ENCODE data around the gene ASB1.

ASB1 gene

GRCh38 chr2:238428866-238429265 is 2.1 kb downstream of the ASB1 start:
- H4K20me1 ChIP-seq (ENCODE audit: low read depth, low read length) = peaks cover 3% of the 10 kb centered on the region; the same call in 1 of the 2 replicates
- no peaks in the 10 kb centered on the region for H3K27me3 ChIP-seq (ENCODE audit: low read length)
- H3K4me2 ChIP-seq (ENCODE audit: low read depth, low read length, poor library complexity, severe bottlenecking) = no peak overlapping the region
- no peak overlapping the region for H3K27ac ChIP-seq (ENCODE audit: low read depth, low read length)
- H3F3A ChIP-seq (ENCODE audit: insufficient read depth) = 0 out of 2 replicates have a peak, but pooled peaks cover 3% of the 10 kb centered on the region
- no peak for TF ChIP-seq EZH2phosphoT487 (conservative IDR thresholded peaks at IDR 0.05; ENCODE audit: low read length)
- TF ChIP-seq, protein P1, sequence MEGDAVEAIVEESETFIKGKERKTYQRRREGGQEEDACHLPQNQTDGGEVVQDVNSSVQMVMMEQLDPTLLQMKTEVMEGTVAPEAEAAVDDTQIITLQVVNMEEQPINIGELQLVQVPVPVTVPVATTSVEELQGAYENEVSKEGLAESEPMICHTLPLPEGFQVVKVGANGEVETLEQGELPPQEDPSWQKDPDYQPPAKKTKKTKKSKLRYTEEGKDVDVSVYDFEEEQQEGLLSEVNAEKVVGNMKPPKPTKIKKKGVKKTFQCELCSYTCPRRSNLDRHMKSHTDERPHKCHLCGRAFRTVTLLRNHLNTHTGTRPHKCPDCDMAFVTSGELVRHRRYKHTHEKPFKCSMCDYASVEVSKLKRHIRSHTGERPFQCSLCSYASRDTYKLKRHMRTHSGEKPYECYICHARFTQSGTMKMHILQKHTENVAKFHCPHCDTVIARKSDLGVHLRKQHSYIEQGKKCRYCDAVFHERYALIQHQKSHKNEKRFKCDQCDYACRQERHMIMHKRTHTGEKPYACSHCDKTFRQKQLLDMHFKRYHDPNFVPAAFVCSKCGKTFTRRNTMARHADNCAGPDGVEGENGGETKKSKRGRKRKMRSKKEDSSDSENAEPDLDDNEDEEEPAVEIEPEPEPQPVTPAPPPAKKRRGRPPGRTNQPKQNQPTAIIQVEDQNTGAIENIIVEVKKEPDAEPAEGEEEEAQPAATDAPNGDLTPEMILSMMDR (IDR thresholded peaks at IDR 0.05; ENCODE audit: insufficient read depth, low read length, poor library complexity, severe bottlenecking) = no peak
- H3K79me2 ChIP-seq (ENCODE audit: insufficient read depth, low read length) = peaks cover 64% of the 10 kb centered on the region
- H3K4me3 ChIP-seq (ENCODE audit: insufficient read depth, low read length, poor library complexity, severe bottlenecking) = no peak overlapping the region
- no peaks in the 10 kb centered on the region for H3K36me3 ChIP-seq (ENCODE audit: low read length)
- H3K9me2 ChIP-seq (replicated peaks; ENCODE audit: insufficient read depth, low read length) = no peaks in the 10 kb centered on the region
- H2AFZ ChIP-seq (ENCODE audit: low read depth, low read length, severe bottlenecking) = no peak overlapping the region
- no peak overlapping the region for H3K9ac ChIP-seq (ENCODE audit: low read length)
- no peaks in the 10 kb centered on the region for H3K9me3 ChIP-seq (ENCODE audit: insufficient read depth, low read length)

DNA sequence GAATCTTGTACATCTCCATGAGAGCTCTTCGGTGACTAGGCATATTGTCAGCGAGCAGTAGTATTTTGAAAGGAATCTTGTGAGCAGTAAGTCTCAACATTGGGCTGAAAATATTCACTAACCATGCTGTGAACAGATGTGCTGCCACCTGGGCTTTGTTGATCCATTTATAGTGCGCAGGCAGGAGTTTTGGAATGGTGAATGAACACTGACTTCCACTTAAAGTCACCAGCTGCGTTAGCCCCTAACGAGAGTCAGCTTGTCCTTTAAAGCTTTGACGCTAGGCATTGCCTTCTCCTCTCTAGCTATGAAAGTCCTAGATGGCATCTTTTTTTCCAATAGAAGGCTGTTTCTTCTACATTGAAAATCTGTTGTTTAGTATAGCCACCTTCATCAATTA is 4.1 kb downstream of the ASB1 start:
- Histone ChIP-seq H3K27ac (ENCODE audit: low read depth, low read length) (no peak overlapping the region), H3K36me3 (ENCODE audit: low read length) (no peaks in the 10 kb centered on the region), H4K20me1 (ENCODE audit: low read depth, low read length) (peaks cover 3% of the 10 kb centered on the region; the same call in 1 of the 2 replicates), H3K9ac (ENCODE audit: low read length) (no peak overlapping the region), H3K9me3 (ENCODE audit: insufficient read depth, low read length) (no peaks in the 10 kb centered on the region), H3K9me2 (replicated peaks; ENCODE audit: insufficient read depth, low read length) (no peaks in the 10 kb centered on the region), H3K27me3 (ENCODE audit: low read length) (no peaks in the 10 kb centered on the region), H2AFZ (ENCODE audit: low read depth, low read length, severe bottlenecking) (no peak overlapping the region), H3K4me3 (ENCODE audit: insufficient read depth, low read length, poor library complexity, severe bottlenecking) (no peak overlapping the region), H3K4me2 (ENCODE audit: low read depth, low read length, poor library complexity, severe bottlenecking) (no peak overlapping the region), H3F3A (ENCODE audit: insufficient read depth) (no peaks in the 10 kb centered on the region), H3K79me2 (ENCODE audit: insufficient read depth, low read length) (peaks cover 70% of the 10 kb centered on the region)
- no peak for TF ChIP-seq EZH2phosphoT487 (conservative IDR thresholded peaks at IDR 0.05; ENCODE audit: low read length)
- TF ChIP-seq, protein P1 (IDR thresholded peaks at IDR 0.05; ENCODE audit: insufficient read depth, low read length, poor library complexity, severe bottlenecking) = no peak

DNA sequence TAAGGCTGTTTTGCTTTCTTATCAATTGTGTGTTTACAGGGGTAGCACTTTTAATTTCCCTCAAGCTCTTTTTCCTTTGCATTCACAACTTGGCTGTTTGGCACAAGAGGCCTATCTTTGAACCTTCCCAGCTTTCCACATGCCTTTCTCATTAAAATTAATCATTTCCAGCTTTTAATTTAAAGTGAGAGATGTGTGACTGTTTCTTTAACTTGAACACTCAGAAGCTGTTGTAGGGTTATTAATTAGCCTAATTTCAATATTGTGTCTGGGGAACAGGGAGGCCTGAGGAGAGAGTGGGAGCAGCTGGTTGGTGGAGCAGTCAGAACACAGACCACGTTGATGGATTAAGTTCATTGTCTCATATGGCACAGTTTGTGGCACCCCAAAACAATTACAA is 4.7 kb downstream of the ASB1 start:
- H3K9me2 ChIP-seq (replicated peaks; ENCODE audit: insufficient read depth, low read length) = no peaks in the 10 kb centered on the region
- H3F3A ChIP-seq (ENCODE audit: insufficient read depth) = no peaks in the 10 kb centered on the region
- no peak overlapping the region for H3K4me2 ChIP-seq (ENCODE audit: low read depth, low read length, poor library complexity, severe bottlenecking)
- H3K27me3 ChIP-seq (ENCODE audit: low read length) = no peaks in the 10 kb centered on the region
- TF ChIP-seq, protein P1 (IDR thresholded peaks at IDR 0.05; ENCODE audit: insufficient read depth, low read length, poor library complexity, severe bottlenecking) = no peak
- TF ChIP-seq EZH2phosphoT487 (conservative IDR thresholded peaks at IDR 0.05; ENCODE audit: low read length) = no peak
- H3K27ac ChIP-seq (ENCODE audit: low read depth, low read length) = no peak overlapping the region
- no peaks in the 10 kb centered on the region for H3K9me3 ChIP-seq (ENCODE audit: insufficient read depth, low read length)
- H3K79me2 ChIP-seq (ENCODE audit: insufficient read depth, low read length) = peaks cover 70% of the 10 kb centered on the region
- H3K9ac ChIP-seq (ENCODE audit: low read length) = no peak overlapping the region
- H3K36me3 ChIP-seq (ENCODE audit: low read length) = peaks cover under 1% of the 10 kb centered on the region; the same call in 1 of the 2 replicates
- H3K4me3 ChIP-seq (ENCODE audit: insufficient read depth, low read length, poor library complexity, severe bottlenecking) = no peak overlapping the region
- peaks cover 3% of the 10 kb centered on the region; the same call in 1 of the 2 replicates for H4K20me1 ChIP-seq (ENCODE audit: low read depth, low read length)
- H2AFZ ChIP-seq (ENCODE audit: low read depth, low read length, severe bottlenecking) = no peak overlapping the region

Measured in SU-DHL-6 (cell line).